GM18519 (cell line): Measurements from ENCODE around the gene IMMP1L.
"Not testable (repeated sequence)": the region's sequence is repeated elsewhere in the genome, so short reads cannot be mapped to it uniquely, and the experiment has no call there.

ENCODE experiments used
- ATAC-seq: cut with Tn5 transposase; IDR thresholded peaks from one replicate; pipeline ENCODE4 v1.9.1; 2021; ENCODE audit warnings: mild to moderate bottlenecking, moderate library complexity; ENCODE audit not compliant: unreplicated experiment, low FRiP score

IMMP1L gene, protein sequence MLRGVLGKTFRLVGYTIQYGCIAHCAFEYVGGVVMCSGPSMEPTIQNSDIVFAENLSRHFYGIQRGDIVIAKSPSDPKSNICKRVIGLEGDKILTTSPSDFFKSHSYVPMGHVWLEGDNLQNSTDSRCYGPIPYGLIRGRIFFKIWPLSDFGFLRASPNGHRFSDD

DNA sequence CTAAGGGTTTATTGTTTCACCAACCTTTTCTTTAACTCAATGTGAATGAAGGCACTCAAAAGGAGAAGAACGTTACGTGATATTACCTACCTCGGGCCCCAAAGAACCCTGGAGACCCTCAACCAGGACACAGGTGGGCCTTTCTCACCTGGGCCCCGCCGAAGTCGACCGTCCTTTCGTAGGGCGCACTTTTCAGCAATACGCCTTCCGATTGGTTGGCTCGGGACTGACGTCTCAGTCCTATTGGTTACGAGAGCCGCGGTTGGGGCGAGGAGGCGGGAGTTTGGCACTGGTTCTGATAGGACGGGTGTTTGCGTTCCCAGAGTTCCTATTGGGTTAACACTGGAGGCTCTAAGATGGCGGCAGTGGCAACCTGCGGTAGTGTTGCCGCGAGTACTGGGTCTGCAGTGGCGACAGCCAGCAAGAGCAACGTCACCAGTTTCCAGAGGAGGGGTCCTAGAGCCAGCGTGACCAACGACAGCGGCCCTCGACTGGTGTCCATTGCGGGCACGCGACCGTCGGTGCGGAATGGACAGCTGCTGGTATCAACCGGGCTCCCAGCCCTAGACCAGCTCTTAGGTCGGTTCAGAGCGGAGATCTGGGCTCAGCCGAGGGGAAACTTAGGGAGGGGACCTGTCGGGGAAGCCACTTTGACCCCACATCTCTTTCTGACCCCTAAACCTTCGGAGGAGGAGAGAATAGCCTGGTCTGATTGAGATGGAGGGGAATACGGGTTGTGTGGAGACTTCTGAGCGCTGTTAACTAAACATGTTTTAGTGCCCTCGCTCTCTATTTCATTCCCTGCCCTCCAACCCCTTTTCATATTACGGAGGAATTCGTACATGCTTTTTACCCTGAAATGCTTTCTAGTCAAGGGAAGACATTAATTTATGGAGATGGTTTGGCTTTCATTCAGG, at the start of gene IMMP1L, which contains the start of gene ELP4:
Gene IMMP1L (minus strand): TSS at position 194 of the 917 bp plus-strand sequence. CDS start 46,346 bp downstream, outside the sequence.
Gene ELP4 (plus strand): TSS at position 339 of the 917 bp plus-strand sequence. CDS start 18 bp downstream, at position 357.
- peak; percentile 100 for ATAC-seq

DNA sequence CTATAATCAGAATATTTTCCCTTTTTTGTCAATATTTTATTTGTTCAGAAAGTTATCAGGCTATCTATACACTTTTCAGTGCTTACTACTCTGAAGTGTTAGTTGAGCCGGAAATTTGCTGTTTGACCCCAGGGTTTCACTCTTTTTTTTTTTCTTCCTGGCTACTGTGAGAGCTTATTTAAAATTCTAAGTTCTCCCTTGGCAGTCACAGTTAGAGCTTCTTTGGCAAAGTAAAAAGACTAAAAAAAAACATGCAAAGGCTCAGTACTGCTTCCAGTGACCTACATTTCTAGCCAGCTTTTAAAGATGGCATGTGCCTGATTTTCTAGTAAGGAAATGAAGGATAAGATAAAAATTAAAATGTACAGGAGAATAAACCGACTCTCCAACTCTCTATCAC, 48.6 kb upstream of the IMMP1L start:
- no peak for ATAC-seq

DNA sequence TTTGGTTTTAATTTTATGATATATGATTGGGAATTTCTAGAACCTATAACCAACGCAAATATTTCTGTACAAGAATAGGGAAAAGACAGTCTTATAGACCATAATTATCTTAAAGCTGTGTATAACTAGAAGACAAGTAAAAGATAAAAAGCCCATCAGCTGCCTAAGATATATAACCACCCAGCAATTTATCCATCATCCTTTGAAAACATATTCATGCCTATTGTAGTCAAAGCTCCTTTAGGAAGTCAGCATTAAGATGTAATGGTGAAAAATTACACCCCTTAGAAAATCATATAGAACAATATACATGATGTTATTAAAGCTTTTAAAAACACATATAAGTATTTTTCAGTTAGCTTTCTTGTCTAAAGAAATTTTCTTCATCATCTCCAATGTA, 46.5 kb upstream of the IMMP1L start:
- no peak for ATAC-seq

DNA sequence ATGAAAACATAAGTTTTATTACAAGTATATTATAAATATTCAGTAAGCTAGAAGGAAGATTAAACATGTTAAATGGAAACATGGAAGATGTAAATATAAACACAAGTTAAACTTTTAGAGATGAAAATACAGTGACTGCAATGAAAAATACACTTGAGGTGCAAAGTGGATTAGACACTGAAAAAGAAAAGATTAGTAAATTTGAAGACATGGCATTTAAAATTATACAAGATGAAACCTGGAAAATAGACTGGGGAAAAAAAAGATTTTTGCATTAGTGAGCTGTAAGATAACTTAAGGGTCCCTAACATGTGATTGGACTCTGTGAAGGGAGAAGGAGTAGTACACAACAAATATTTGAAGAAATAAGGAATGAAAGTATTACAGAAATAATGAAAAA, 33.4 kb upstream of the IMMP1L start:
- no peak for ATAC-seq

DNA sequence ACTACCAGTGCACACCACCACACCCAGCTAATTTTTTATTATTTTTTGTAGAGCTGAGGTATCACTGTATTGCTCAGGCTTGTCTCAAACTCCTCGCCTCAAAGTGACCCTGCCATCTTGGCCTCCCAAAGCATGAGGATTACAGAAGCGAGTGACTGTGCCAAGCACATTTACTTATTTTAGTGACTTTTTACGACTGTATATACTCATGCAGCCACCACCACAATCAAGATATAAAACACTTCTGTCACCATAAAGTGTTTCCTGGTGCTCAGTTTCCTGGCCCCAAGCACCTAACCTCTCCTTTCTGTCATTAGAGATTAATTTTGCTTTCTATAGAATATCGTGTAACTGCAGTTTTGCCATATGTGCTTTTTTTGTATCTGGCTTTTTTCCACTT, 26.1 kb upstream of the IMMP1L start:
- ATAC-seq, result no peak

DNA sequence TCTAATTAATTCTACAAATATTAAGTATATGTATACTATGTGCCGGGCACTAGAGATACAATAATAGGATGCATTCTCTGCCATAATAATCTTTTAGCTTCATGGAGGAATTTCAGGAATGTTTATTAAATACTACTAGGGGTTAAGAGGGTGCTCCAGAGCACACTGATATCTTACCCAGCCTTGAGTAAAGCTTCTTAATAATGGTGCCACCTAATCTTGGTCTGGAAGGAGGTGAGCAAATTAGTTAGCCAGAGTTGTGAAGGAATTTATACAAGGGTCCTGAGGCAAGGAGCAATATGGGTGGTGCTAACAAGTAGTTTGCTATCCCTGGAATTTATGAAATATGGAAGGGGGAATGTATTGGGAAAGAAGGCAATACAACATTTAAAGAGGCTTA, 21.9 kb upstream of the IMMP1L start:
- no peak for ATAC-seq

DNA sequence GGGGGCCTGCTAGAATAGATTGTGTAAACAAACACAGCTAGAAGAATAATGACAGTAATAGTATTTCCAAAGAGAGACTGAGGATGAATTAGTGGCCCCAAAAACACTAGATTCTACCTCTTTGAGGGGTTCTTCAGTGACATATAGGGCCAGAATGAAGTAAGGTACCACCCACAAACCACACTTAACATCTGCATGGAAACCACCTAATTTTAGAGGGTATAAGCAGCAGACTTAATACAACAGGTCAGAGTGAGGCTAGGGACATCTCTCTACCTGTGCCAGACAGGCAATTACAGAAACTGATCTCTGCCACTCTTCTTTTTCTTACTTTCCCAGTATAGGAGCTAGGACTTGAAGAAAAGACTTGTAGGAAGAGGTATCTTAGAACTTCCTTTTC, 20.3 kb upstream of the IMMP1L start:
- no peak for ATAC-seq

DNA sequence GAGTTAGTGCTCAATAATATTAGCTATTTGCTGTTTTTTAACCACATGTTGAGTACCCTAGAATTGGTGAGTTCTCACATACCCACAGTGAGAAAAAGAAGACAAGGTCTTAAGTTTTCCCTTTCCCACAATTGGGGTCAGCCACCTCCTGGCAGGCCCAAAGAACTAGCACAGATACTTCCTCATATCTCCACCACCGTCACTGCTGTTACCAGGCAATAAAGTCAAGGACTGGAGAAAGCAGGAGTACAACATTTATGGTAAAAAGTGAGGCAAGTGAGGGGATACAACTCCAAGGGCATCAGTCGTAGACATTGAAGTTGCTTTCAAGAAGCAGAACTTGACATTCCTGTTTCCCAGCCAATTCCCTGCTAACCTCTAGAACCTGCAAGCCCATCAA, 19.8 kb upstream of the IMMP1L start:
- ATAC-seq, result no peak

DNA sequence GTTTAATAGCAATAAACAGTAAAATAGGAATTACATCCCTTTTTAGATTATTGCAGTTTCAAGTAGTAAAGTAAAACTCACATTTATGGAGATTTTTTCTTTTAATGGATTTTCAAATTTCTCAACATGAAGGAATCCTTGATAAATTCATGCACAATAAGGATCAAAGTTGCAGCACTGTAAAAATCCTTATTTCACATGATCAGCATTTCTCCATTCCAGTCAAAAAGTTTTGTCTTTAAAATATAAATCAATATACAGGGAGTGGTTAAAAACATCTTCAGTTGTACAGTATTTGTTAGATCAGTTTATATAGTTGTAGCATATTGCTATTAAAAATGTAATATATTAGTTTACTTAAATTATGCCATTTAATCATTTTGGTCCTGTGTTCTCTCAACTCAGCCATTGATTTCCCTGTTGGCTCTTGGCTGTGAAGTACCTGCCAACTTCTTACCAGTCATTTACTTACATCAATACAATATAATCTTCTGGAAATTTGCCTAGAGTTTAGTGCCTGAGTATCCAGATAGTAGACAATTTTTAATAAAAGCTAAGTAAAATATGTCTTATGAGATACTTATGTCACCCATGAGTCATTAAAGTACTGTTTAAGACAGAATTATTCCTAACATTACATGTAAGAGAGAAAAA, 12.2 kb upstream of the IMMP1L start:
- no peak for ATAC-seq

DNA sequence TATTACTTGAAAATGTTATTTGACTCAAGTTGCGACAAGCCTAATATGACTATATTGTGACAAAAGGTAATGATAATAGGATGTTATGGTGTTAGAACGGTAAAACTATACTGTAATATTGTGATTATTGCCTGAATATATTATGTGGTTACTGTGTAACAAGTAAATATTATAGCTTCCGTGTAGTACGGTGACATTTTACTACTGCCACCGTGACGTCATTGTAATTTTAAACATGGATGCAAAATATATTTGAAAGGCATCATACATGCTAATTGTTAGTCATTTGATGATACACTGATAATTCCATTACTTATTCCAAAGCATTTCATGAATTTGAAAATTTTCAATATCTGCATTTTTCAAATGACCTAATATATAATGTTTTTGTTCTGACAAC, 2.7 kb upstream of the IMMP1L start:
- no peak for ATAC-seq

DNA sequence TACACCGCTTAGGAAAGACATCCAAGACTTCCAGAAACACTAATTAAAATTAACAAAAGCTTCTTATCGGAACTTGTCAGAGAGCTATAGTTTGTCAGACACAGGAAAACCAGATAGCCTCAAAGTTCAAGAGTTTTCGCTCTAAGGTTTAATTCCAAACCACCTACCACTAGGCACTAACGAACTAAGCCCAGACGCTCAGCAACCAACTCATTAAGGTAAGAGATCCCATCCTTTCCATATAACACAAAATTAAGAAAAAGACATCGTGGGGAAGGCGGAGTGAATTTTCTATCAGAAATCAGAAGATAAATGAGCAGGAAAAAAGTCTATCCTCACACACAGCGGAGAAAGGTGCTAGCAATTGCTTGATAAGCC, 382 bp downstream of the IMMP1L start:
- no peak for ATAC-seq

DNA sequence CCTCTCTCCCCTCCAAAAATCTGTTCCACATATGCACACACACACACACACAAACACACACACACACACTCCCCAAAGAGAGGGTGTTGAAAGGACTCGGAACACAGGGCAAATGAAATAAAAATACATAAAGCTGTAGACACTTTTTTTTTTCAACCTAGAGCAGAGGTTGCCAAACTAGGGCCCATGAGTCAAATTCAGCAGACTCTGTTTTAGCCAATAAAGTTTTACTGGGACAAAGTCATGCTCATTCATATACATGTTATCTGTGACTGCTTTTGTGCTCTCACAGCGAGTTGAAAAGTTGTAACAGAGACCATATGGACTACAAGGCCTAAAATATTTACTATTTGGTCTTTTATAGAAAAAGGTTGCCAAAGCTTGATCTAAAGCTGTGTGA, 8.9 kb downstream of the IMMP1L start:
- ATAC-seq, result no peak

DNA sequence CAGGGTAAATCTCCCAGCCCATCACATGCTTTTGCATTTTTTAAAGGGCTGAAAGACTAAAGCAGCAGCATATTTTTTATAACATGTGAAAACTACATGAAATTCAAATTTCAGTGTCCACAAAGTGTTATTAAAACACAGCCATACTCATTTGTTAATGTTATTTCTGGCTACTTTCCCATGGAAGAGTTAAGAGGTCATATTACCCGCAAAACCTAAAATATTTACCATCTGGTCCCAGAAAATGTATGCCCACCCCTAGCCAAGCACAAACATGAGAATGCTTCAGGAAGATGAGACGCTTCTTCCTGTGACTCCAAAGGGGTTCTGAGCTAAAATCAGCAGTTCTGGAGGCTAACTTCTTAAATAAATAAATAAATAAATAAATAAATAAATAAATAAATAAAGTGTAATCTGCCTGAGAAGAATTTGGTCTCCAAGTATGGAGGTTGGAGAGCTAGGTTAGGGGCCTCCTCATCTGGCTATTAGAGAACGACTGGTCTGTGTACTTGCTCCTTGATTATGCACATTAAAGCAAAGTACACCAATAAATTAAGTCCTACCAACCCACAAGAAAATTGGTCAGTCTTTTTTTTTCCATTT, 9.7 kb downstream of the IMMP1L start:
- no peak for ATAC-seq

DNA sequence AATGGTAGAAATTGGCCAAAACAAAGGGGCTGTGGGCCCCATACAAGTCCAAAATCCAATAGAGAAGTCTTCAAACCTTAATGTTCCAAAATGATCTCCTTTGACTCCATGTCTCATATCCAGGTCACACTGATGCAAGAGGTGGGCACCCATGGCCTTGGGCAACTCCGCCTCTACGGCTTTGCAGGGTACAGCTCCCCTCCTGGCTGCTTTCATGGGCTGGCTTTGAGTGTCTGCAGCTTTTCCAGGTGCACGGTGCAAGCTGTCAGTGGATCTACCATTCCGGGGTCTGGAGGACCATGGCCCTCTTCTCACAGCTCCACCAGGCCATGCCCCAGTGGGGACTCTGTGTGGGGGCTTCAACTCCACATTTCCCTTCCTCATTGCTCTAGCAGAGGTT, 15.7 kb downstream of the IMMP1L start:
- ATAC-seq, result not testable (repeated sequence)

DNA sequence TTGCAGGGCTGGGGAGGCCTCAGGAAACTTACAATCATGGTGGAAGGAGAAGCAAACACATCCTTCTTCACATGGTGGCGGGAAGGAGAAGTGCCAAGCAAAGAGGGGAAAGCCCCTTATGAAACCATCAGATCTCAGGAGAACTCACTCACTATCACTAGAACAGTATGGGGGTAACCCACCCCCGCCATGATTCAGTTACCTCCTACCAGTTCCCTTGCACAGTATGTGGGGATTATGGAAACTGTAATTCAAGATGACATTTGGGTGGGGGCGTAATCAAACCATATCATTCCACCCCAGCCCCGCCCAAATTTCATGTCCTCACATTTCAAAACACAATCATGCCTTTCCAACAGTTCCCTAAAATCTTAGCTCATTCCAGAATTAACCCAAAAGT, 16.2 kb downstream of the IMMP1L start:
- no peak for ATAC-seq

DNA sequence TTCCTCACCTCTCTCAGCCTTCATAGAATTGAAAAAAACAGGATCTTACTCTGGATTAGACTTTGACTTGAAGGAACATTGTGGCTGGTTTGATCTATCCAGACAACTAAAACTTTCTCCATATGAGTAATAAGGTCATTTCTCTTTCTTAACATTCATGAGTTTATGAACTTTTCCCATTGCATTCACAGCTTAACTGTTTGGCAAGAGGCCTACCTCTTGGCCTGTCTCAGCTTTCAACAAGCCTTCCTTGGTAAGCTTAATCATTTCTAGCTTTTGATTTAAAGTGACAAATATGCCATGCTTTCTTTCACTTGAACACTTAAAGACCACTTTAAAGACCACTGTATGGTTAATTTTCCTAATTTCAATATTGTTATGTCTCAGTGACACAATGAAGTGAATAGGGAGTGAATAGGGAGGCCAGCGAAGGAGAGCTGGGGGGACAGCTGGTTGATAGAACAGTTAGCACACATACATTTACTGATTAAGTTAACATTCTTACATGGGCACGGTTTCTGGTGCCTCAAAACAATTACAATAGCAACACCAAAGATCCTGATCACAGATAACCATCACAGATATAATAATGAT, 17.0 kb downstream of the IMMP1L start:
- ATAC-seq, result no peak

DNA sequence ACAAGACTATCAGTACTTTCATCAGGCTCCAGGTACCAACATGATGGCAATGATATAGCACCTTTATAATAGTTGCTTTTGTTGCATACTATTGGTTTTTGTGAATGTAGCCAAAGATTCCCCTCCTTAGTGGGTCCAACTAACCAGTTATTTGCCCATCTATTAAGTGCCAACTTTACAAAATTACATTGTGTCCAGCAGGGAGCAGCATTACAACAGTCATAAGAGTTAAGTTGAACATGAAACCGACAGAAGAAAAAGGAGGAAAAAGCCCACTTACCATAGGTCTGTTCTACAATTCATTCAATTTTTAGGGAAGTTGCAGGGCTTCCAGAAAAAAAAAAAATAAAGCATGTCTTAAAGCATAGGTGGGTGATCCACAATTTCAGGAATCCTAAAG, 21.6 kb downstream of the IMMP1L start:
- ATAC-seq, result no peak

DNA sequence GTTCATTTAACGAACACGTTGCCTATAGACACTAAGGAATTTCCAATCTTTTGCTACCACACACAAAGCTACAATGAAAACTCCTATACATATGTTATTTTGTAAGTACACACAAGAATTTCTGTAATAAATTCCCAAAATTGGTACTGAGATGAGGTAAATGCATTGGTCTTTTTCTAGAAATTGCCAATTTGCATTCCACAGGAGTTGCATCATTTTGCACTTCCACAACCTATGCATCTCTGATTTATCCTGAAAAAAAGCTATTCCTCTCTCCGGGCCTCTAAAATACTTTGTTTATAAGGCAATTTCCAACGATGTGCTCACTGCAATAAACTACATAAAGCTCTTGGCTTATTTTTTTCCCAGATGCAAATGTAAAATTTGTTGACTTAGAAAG, 24.9 kb downstream of the IMMP1L start:
- no peak for ATAC-seq

DNA sequence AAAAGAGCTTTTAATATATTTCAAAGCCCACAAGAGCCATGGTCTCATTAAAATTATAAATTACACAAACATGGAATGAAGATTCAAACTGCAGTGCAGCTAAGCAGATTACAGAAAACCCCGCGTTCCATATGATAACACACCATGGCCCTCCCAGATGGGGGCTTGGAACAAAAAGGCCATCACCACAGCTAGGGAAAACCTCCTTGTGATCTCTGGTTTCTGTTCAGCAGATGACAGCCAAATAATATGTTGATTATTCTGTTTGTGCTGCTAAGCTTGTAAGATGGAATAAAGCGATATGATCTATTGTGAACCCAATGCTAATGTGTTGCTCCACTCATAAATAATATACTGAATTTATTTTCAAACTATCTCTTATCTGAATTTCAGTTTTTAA, 28.5 kb downstream of the IMMP1L start:
- ATAC-seq, result no peak

DNA sequence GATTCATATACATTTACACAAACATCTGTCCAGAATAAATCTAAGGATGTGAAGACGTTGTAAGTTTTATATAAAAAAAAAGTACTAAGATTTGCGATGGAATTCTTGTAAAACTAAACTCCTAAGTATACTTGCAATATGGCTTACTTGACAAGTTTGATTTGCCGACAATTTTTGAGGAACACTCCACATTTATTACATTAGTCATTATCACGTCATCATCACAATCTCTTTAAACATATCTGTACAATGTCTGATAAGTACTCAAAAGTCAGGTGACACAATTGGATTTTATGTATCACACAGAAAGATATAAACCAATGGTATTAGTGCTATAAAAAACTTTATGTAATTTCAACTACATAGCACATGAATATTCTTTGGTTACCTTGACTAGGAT, 30.4 kb downstream of the IMMP1L start:
- no peak for ATAC-seq

DNA sequence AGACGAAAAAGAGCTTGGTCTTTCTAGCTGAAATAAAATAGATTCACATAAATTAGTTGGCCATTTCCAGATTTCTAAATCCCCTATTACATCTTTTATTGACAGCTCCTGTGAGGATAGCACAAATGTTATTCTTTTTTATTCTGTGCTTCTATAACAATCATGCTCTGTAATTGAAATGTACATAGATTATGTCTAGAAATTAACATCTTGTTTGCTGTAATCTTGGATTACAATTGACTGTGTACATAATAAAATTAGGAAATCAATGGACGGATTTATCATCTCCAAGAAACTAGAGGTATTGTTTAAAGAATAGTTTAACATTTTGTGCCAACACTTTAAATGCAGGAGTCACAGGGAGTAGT, 31.2 kb downstream of the IMMP1L start:
- ATAC-seq, result no peak
